ENCODE results near the gene RNF151. TPM values are rescaled to one million over a fixed set of nuclear protein-coding genes. Genes with fewer than 3 reads are reported as not detected.

Gene RNF151
- total and polyA plus RNA-seq, 11 donors = not detected

- Histone ChIP-seq H3K27ac (no peak within 1 kb of the TSS), H3K27me3 (peaks cover 11 to 39% (median 30%) of the 10 kb centered on the region in 9 donors), H3K36me3 (peaks cover 0 to 20% (median 13%) of the 10 kb centered on the region in 9 donors), H3K4me3 (peak within 1 kb of the TSS in 7 of 12 donors; percentile 13 to 59 (median 30)), H3K9me3 (no peaks in the 10 kb centered on the region), H3K4me1 (peaks cover 8 to 47% (median 27%) of the 10 kb centered on the region in 12 donors)
- WGBS, 4 donors = 5 to 21% (median 10%) methylated on average over 15 to 67 of the region's 67 CpGs
- intact Hi-C loops (cut with DNase I) = loop anchor here in 1 of 10 donors (10.0 kb wide), 1 partner anchor 125 kb away; no protein-coding TSS in a partner anchor
- TF ChIP-seq CTCF (IDR thresholded peaks at IDR 0.05) (no peak), POLR2A (IDR thresholded peaks at IDR 0.05) (no peak)
- no peak for DNase-seq
- no peak for ATAC-seq
These were observed 22.8 kb downstream of the RNF151 start, which contains the start of gene SYNGR3 for GRCh38 chr16:1989209-1990100. TSS of gene SYNGR3 (plus strand) at chr16:1989970. CDS start at chr16:1990103, 133 bp downstream.

DNA sequence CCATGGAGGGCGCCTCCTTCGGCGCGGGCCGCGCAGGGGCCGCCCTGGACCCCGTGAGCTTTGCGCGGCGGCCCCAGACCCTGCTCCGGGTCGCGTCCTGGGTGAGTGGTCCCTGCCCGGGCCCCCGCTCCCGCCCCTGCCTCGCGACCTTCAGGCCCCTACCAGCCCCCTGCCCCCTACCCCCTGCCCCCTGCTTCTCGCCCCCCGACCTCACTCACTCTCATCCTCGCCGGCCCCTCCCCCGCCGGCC lies 23.4 kb downstream of the RNF151 start:
- DNase-seq (no peak), ATAC-seq (no peak)
- Histone ChIP-seq H3K27ac (no peak overlapping the region), H3K4me3 (peak overlapping the region in 5 of 12 donors; percentile 28 to 59 (median 30)), H3K4me1 (peaks cover 6 to 41% (median 22%) of the 10 kb centered on the region in 12 donors), H3K36me3 (peaks cover 0 to 20% (median 13%) of the 10 kb centered on the region in 9 donors), H3K27me3 (peaks cover 11 to 39% (median 30%) of the 10 kb centered on the region in 9 donors), H3K9me3 (no peaks in the 10 kb centered on the region)
- 0 to 2% (median 1%) methylated on average over 3 to 25 of the region's 25 CpGs for WGBS, 4 donors
- intact Hi-C loops (cut with DNase I) = loop anchor here in 1 of 10 donors (10.0 kb wide), 1 partner anchor 125 kb away; no protein-coding TSS in a partner anchor
- no peak for TF ChIP-seq POLR2A (IDR thresholded peaks at IDR 0.05)
- no peak for TF ChIP-seq CTCF (IDR thresholded peaks at IDR 0.05)

DNA sequence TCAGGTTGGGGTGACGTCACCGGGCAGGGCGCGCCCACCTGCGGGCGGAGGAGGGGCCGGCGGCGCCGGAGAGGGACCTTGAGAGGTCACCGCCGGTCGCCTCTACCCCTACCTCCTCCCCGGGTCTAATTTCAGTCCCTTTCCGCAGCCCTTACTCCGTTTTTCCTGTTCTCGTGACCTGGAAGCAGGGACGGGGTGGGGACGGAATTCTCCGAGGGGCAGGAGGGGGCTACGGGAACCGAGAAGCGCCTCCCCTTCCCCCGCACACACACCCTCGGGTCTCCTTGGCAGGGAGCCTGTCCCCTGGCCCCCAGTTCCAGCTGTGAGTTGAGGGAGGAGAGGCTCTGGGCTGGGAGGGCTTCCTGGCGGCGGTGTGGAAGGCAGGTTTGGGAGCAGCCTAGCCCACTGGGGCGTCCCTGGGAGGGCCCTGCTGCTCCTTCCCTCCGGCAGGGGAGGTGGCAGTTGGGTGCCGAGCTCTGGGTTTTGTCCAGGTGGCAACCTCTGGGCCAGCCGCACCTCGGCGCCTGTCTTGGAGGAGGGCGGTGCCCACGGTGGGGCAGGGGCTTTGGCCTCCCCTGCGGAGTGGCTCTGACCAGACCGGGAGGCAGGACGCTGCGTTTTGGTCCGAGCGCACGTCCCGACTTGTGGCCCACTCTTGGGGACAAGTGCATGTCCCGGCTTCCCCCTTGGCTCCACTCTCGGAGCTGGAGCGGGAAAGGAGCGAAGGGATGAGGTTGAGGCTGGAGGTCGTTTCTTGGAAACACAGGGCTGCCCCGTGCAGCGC lies 23.9 kb downstream of the RNF151 start:
- Histone ChIP-seq H3K4me1 (peaks cover 5 to 36% (median 18%) of the 10 kb centered on the region in 12 donors), H3K27ac (no peak overlapping the region), H3K4me3 (peak overlapping the region in 7 of 12 donors; percentile 13 to 59 (median 30)), H3K27me3 (peaks cover 11 to 39% (median 30%) of the 10 kb centered on the region in 9 donors), H3K36me3 (peaks cover 0 to 18% (median 11%) of the 10 kb centered on the region in 9 donors), H3K9me3 (no peaks in the 10 kb centered on the region)
- 4 to 6% (median 5%) methylated on average over 42 to 50 of the region's 50 CpGs for WGBS, 4 donors
- intact Hi-C loops (cut with DNase I) = loop anchor here in 1 of 10 donors (10.0 kb wide), 1 partner anchor 126 kb away; no protein-coding TSS in a partner anchor
- TF ChIP-seq POLR2A (IDR thresholded peaks at IDR 0.05) (no peak), CTCF (IDR thresholded peaks at IDR 0.05) (no peak)
- DNase-seq = no peak
- no peak for ATAC-seq

Measured in heart left ventricle (tissue), 16 donors.